Mucosa of gallbladder (tissue), 1 donor: ENCODE data around the gene ZNF768. TPM values are rescaled to one million over a fixed set of nuclear protein-coding genes. Genes with fewer than 3 reads are reported as not detected.
"Not testable (repeated sequence)": the region's sequence is repeated elsewhere in the genome, so short reads cannot be mapped to it uniquely, and the experiment has no call there.

ENCODE experiments used
- DNase-seq: peaks from one replicate; pipeline ENCODE4 v3.0.0-alpha.2; 2020; ENCODE audit warnings: low spot score
- total RNA-seq: library from RNA; stranded (reverse); gene quantifications from one replicate; pipeline ENCODE4 v1.2.1, GENCODE V29; 2021
- donor health status: DM: no; HTN: no; CAD: no.

ZNF768 gene
- total RNA-seq, 1 donor from 2014 or later = 61.1 TPM

- DNase-seq = no peak
These were observed 29.2 kb upstream of the ZNF768 start for GRCh38 chr16:30555315-30556124.

- DNase-seq = no peak
These were observed 28.4 kb upstream of the ZNF768 start for GRCh38 chr16:30554557-30555314.

- no peak for DNase-seq
These were observed 27.1 kb upstream of the ZNF768 start for GRCh38 chr16:30553393-30553899.

- no peak for DNase-seq
These were observed 26.6 kb upstream of the ZNF768 start for GRCh38 chr16:30552956-30553355.

GRCh38 chr16:30551781-30552180, 25.4 kb upstream of the ZNF768 start:
- no peak for DNase-seq

GRCh38 chr16:30548416-30549253, 22.3 kb upstream of the ZNF768 start:
- no peak for DNase-seq

GRCh38 chr16:30546115-30546514, 19.7 kb upstream of the ZNF768 start:
- DNase-seq = no peak

- DNase-seq = no peak
These were observed 16.7 kb upstream of the ZNF768 start for GRCh38 chr16:30543067-30543466.

GRCh38 chr16:30541502-30542329, 15.3 kb upstream of the ZNF768 start:
- no peak for DNase-seq

GRCh38 chr16:30540916-30541464, 14.6 kb upstream of the ZNF768 start:
- not testable (repeated sequence) for DNase-seq

- DNase-seq = not testable (repeated sequence)
These were observed 13.7 kb upstream of the ZNF768 start for GRCh38 chr16:30539986-30540526.

- no peak for DNase-seq
These were observed 12.9 kb upstream of the ZNF768 start for GRCh38 chr16:30539000-30539964.

GRCh38 chr16:30536391-30537024, 10.1 kb upstream of the ZNF768 start:
- not testable (repeated sequence) for DNase-seq

- DNase-seq = peak; percentile 70
These were observed 9.4 kb upstream of the ZNF768 start for GRCh38 chr16:30535777-30536190.

GRCh38 chr16:30535106-30535776, 8.9 kb upstream of the ZNF768 start:
- DNase-seq = no peak

GRCh38 chr16:30534368-30535105, 8.2 kb upstream of the ZNF768 start, which contains the start of gene ZNF747:
ZNF747 (minus strand) TSS chr16:30534858; CDS start chr16:30534679, 179 bp downstream.
- DNase-seq = peak; percentile 92

- no peak for DNase-seq
These were observed 7.5 kb upstream of the ZNF768 start for GRCh38 chr16:30533748-30534367.
